HEK293 (cell line): ENCODE measurements around the gene RAB40C.

Experiments used
- BCL11B ChIP-seq: fragments of 450-650 bp; formaldehyde crosslinking; IDR thresholded peaks from 2 replicates; pipeline ENCODE4 v1.5.1; 2016; ENCODE audit warnings: low read depth, missing biosample characterization, missing genetic modification characterization
- GLIS1 ChIP-seq: fragments of 450-650 bp; formaldehyde crosslinking; IDR thresholded peaks from 2 replicates; pipeline ENCODE4 v1.5.1; 2016; ENCODE audit warnings: missing biosample characterization, missing genetic modification characterization
- HOXC10 ChIP-seq: sonication (generic); formaldehyde crosslinking; IDR thresholded peaks from 2 replicates; pipeline ENCODE4 v1.8.1; 2023; ENCODE audit warnings: mild to moderate bottlenecking, missing genetic modification reagents
- KLF1 ChIP-seq: fragments of 450-650 bp; formaldehyde crosslinking; IDR thresholded peaks from 2 replicates; pipeline ENCODE4 v1.5.1; 2016; ENCODE audit warnings: missing biosample characterization, missing genetic modification characterization
- KLF9 ChIP-seq: fragments of 450-650 bp; formaldehyde crosslinking; IDR thresholded peaks from 2 replicates; pipeline ENCODE4 v1.5.1; 2016; ENCODE audit warnings: missing biosample characterization, missing genetic modification characterization, low read depth
- SALL2 ChIP-seq: fragments of 450-650 bp; formaldehyde crosslinking; IDR thresholded peaks from 2 replicates; pipeline ENCODE4 v1.5.0; 2017; ENCODE audit warnings: missing biosample characterization, mild to moderate bottlenecking, missing genetic modification characterization, borderline replicate concordance
- SCRT1 ChIP-seq: fragments of 450-650 bp; formaldehyde crosslinking; IDR thresholded peaks from 2 replicates; pipeline ENCODE4 v1.5.1; 2016; ENCODE audit warnings: missing biosample characterization, missing genetic modification characterization, borderline replicate concordance
- SETDB1 ChIP-seq: IDR thresholded peaks from one replicate; pipeline ENCODE4 v1.6.1; 2017; ENCODE audit warnings: mild to moderate bottlenecking, low read length, moderate library complexity, mixed read lengths; ENCODE audit not compliant: insufficient read length
- ZBTB8A ChIP-seq: fragments of 450-650 bp; formaldehyde crosslinking; IDR thresholded peaks from 2 replicates; pipeline ENCODE4 v1.5.1; 2016; ENCODE audit warnings: missing biosample characterization, missing genetic modification characterization
- ZEB2 ChIP-seq: fragments of 450-650 bp; formaldehyde crosslinking; IDR thresholded peaks from 2 replicates; pipeline ENCODE4 v1.5.1; 2016; ENCODE audit warnings: missing biosample characterization, missing genetic modification characterization
- ZIC2 ChIP-seq: fragments of 450-650 bp; formaldehyde crosslinking; IDR thresholded peaks from 2 replicates; pipeline ENCODE4 v1.5.1; 2016; ENCODE audit warnings: missing biosample characterization, missing genetic modification characterization
- ZNF214 ChIP-seq: fragments of 450-650 bp; formaldehyde crosslinking; IDR thresholded peaks from 2 replicates; pipeline ENCODE4 v1.5.1; 2017; ENCODE audit warnings: missing biosample characterization, mild to moderate bottlenecking, missing genetic modification characterization, borderline replicate concordance
- ZNF596 ChIP-seq: fragments of 450-650 bp; IDR thresholded peaks from 2 replicates; pipeline ENCODE4 v1.5.0; 2018; ENCODE audit warnings: missing biosample characterization, mild to moderate bottlenecking, missing genetic modification characterization, moderate library complexity
- ZNF610 ChIP-seq: fragments of 450-650 bp; formaldehyde crosslinking; IDR thresholded peaks from 2 replicates; pipeline ENCODE4 v1.5.1; 2016; ENCODE audit warnings: missing biosample characterization, missing genetic modification characterization, borderline replicate concordance
- ZNF660 ChIP-seq: fragments of 450-650 bp; IDR thresholded peaks from 2 replicates; pipeline ENCODE4 v1.5.1; 2018; ENCODE audit warnings: missing biosample characterization, mild to moderate bottlenecking, missing genetic modification characterization
- TF ChIP-seq, protein P1 (sequence below): fragments of 450-650 bp; formaldehyde crosslinking; IDR thresholded peaks from 2 replicates; pipeline ENCODE4 v1.5.1; 2016; ENCODE audit warnings: missing biosample characterization, missing genetic modification characterization, borderline replicate concordance
- TF ChIP-seq, protein P2 (sequence below): fragments of 450-650 bp; formaldehyde crosslinking; IDR thresholded peaks from 2 replicates; pipeline ENCODE4 v1.5.1; 2017; ENCODE audit warnings: missing biosample characterization, missing genetic modification characterization
- TF ChIP-seq, protein P3 (sequence below): fragments of 450-650 bp; formaldehyde crosslinking; IDR thresholded peaks from 2 replicates; pipeline ENCODE4 v1.5.1; 2017; ENCODE audit warnings: missing biosample characterization, missing genetic modification characterization
- TF ChIP-seq, protein P4 (sequence below): fragments of 450-650 bp; formaldehyde crosslinking; IDR thresholded peaks from 2 replicates; pipeline ENCODE4 v1.5.1; 2016; ENCODE audit warnings: missing biosample characterization, missing genetic modification characterization
- TF ChIP-seq, protein P5 (sequence below): fragments of 450-650 bp; formaldehyde crosslinking; IDR thresholded peaks from 2 replicates; pipeline ENCODE4 v1.5.1; 2016; ENCODE audit warnings: missing biosample characterization, missing genetic modification characterization
- TF ChIP-seq, protein P6 (sequence below): fragments of 450-650 bp; formaldehyde crosslinking; IDR thresholded peaks from 2 replicates; pipeline ENCODE4 v1.5.1; 2016; ENCODE audit warnings: missing biosample characterization, missing genetic modification characterization

RAB40C gene

DNA sequence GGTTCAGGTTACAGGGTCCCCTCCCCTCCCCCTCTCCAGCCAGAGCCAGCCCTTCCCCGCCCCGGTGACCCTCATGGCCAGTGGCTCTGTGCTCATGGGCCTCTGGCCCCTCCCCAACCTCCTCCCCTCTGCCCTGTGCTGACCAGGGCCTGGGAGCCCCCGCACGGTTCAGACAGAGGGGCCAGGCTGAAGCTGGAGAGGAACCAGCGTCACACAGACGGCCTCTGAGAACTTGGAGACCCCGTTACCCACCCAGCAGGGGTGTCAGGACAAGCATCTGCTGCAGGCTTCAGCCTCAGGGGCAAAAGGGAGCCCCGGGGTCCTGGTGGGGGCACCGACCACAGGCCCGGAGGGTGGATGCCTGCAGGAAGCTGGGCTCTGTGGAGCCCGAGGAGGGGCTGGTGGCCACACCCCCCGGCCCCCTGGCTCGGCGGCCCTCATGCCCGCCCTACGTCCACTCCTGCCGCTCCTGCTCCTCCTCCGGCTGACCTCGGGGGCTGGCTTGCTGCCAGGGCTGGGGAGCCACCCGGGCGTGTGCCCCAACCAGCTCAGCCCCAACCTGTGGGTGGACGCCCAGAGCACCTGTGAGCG lies 41.0 kb downstream of the RAB40C start, which contains the start of gene WFIKKN1 (continued):
- TF ChIP-seq, protein P1, sequence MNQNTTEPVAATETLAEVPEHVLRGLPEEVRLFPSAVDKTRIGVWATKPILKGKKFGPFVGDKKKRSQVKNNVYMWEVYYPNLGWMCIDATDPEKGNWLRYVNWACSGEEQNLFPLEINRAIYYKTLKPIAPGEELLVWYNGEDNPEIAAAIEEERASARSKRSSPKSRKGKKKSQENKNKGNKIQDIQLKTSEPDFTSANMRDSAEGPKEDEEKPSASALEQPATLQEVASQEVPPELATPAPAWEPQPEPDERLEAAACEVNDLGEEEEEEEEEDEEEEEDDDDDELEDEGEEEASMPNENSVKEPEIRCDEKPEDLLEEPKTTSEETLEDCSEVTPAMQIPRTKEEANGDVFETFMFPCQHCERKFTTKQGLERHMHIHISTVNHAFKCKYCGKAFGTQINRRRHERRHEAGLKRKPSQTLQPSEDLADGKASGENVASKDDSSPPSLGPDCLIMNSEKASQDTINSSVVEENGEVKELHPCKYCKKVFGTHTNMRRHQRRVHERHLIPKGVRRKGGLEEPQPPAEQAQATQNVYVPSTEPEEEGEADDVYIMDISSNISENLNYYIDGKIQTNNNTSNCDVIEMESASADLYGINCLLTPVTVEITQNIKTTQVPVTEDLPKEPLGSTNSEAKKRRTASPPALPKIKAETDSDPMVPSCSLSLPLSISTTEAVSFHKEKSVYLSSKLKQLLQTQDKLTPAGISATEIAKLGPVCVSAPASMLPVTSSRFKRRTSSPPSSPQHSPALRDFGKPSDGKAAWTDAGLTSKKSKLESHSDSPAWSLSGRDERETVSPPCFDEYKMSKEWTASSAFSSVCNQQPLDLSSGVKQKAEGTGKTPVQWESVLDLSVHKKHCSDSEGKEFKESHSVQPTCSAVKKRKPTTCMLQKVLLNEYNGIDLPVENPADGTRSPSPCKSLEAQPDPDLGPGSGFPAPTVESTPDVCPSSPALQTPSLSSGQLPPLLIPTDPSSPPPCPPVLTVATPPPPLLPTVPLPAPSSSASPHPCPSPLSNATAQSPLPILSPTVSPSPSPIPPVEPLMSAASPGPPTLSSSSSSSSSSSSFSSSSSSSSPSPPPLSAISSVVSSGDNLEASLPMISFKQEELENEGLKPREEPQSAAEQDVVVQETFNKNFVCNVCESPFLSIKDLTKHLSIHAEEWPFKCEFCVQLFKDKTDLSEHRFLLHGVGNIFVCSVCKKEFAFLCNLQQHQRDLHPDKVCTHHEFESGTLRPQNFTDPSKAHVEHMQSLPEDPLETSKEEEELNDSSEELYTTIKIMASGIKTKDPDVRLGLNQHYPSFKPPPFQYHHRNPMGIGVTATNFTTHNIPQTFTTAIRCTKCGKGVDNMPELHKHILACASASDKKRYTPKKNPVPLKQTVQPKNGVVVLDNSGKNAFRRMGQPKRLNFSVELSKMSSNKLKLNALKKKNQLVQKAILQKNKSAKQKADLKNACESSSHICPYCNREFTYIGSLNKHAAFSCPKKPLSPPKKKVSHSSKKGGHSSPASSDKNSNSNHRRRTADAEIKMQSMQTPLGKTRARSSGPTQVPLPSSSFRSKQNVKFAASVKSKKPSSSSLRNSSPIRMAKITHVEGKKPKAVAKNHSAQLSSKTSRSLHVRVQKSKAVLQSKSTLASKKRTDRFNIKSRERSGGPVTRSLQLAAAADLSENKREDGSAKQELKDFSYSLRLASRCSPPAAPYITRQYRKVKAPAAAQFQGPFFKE (tag by site-specific recombination): no peak
- TF ChIP-seq SETDB1 (no peak), ZIC2 (tag by site-specific recombination) (peak; percentile 64), HOXC10 (CRISPR knock-in tag) (no peak), GLIS1 (tag by site-specific recombination) (peak; percentile 83), ZNF610 (tag by site-specific recombination) (0 out of 2 replicates have a peak, but pooled peaks have one; percentile 41), KLF1 (peak; percentile 92), ZNF214 (tag by site-specific recombination) (no peak), ZBTB8A (peak; percentile 74), KLF9 (tag by site-specific recombination) (peak; percentile 61; the same call in 1 of the 2 replicates), SCRT1 (tag by site-specific recombination) (peak; percentile 88), BCL11B (tag by site-specific recombination) (peak; percentile 62; the same call in 1 of the 2 replicates), ZEB2 (tag by site-specific recombination) (0 out of 2 replicates have a peak, but pooled peaks have one; percentile 14), ZNF596 (tag by site-specific recombination) (no peak), ZNF660 (tag by site-specific recombination) (no peak), SALL2 (tag by site-specific recombination) (0 out of 2 replicates have a peak, but pooled peaks have one; percentile 16)
- TF ChIP-seq, protein P2, sequence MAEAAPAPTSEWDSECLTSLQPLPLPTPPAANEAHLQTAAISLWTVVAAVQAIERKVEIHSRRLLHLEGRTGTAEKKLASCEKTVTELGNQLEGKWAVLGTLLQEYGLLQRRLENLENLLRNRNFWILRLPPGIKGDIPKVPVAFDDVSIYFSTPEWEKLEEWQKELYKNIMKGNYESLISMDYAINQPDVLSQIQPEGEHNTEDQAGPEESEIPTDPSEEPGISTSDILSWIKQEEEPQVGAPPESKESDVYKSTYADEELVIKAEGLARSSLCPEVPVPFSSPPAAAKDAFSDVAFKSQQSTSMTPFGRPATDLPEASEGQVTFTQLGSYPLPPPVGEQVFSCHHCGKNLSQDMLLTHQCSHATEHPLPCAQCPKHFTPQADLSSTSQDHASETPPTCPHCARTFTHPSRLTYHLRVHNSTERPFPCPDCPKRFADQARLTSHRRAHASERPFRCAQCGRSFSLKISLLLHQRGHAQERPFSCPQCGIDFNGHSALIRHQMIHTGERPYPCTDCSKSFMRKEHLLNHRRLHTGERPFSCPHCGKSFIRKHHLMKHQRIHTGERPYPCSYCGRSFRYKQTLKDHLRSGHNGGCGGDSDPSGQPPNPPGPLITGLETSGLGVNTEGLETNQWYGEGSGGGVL: no peak
- TF ChIP-seq, protein P3, sequence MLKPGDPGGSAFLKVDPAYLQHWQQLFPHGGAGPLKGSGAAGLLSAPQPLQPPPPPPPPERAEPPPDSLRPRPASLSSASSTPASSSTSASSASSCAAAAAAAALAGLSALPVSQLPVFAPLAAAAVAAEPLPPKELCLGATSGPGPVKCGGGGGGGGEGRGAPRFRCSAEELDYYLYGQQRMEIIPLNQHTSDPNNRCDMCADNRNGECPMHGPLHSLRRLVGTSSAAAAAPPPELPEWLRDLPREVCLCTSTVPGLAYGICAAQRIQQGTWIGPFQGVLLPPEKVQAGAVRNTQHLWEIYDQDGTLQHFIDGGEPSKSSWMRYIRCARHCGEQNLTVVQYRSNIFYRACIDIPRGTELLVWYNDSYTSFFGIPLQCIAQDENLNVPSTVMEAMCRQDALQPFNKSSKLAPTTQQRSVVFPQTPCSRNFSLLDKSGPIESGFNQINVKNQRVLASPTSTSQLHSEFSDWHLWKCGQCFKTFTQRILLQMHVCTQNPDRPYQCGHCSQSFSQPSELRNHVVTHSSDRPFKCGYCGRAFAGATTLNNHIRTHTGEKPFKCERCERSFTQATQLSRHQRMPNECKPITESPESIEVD (tag by site-specific recombination): no peak
- TF ChIP-seq, protein P4, sequence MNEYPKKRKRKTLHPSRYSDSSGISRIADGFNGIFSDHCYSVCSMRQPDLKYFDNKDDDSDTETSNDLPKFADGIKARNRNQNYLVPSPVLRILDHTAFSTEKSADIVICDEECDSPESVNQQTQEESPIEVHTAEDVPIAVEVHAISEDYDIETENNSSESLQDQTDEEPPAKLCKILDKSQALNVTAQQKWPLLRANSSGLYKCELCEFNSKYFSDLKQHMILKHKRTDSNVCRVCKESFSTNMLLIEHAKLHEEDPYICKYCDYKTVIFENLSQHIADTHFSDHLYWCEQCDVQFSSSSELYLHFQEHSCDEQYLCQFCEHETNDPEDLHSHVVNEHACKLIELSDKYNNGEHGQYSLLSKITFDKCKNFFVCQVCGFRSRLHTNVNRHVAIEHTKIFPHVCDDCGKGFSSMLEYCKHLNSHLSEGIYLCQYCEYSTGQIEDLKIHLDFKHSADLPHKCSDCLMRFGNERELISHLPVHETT: no peak
- TF ChIP-seq, protein P5, sequence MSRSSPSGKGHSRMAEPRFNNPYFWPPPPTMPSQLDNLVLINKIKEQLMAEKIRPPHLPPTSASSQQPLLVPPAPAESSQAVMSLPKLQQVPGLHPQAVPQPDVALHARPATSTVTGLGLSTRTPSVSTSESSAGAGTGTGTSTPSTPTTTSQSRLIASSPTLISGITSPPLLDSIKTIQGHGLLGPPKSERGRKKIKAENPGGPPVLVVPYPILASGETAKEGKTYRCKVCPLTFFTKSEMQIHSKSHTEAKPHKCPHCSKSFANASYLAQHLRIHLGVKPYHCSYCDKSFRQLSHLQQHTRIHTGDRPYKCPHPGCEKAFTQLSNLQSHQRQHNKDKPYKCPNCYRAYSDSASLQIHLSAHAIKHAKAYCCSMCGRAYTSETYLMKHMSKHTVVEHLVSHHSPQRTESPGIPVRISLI: no peak
- TF ChIP-seq, protein P6, sequence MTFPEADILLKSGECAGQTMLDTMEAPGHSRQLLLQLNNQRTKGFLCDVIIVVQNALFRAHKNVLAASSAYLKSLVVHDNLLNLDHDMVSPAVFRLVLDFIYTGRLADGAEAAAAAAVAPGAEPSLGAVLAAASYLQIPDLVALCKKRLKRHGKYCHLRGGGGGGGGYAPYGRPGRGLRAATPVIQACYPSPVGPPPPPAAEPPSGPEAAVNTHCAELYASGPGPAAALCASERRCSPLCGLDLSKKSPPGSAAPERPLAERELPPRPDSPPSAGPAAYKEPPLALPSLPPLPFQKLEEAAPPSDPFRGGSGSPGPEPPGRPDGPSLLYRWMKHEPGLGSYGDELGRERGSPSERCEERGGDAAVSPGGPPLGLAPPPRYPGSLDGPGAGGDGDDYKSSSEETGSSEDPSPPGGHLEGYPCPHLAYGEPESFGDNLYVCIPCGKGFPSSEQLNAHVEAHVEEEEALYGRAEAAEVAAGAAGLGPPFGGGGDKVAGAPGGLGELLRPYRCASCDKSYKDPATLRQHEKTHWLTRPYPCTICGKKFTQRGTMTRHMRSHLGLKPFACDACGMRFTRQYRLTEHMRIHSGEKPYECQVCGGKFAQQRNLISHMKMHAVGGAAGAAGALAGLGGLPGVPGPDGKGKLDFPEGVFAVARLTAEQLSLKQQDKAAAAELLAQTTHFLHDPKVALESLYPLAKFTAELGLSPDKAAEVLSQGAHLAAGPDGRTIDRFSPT (tag by site-specific recombination): peak; percentile 86
